Fibroblast of the aortic adventitia (primary cell): ENCODE results near the gene ANO6. TPM values are rescaled to one million over a fixed set of nuclear protein-coding genes. Genes with fewer than 3 reads are reported as not detected.
"Not testable (repeated sequence)": the region's sequence is repeated elsewhere in the genome, so short reads cannot be mapped to it uniquely, and the experiment has no call there.

Source experiments
- DNase-seq: peaks from one replicate; pipeline ENCODE4 v3.0.0-alpha.2; 2010; ENCODE audit warnings: low read depth
- H3K4me3 ChIP-seq: 2 replicates; pipeline ENCODE4 v1.5.1; 2011; ENCODE audit warnings: low read depth, mild to moderate bottlenecking, control low read depth, low read length, moderate library complexity
- total RNA-seq: library from RNA; depleted of rRNA; stranded (reverse); fragments of >200 nt; gene quantifications from 2 replicates; pipeline ENCODE4 v1.2.3, GENCODE V29; 2012; ENCODE audit warnings: low replicate concordance
- TF ChIP-seq, protein P1 (sequence below): IDR thresholded peaks from 2 replicates; pipeline ENCODE4 v1.5.1; 2011; ENCODE audit warnings: mild to moderate bottlenecking, low read length, control low read depth, inconsistent platforms; ENCODE audit not compliant: insufficient read depth

Gene ANO6
- total RNA-seq, 1 donor = 81.2 TPM

- TF ChIP-seq, protein P1, sequence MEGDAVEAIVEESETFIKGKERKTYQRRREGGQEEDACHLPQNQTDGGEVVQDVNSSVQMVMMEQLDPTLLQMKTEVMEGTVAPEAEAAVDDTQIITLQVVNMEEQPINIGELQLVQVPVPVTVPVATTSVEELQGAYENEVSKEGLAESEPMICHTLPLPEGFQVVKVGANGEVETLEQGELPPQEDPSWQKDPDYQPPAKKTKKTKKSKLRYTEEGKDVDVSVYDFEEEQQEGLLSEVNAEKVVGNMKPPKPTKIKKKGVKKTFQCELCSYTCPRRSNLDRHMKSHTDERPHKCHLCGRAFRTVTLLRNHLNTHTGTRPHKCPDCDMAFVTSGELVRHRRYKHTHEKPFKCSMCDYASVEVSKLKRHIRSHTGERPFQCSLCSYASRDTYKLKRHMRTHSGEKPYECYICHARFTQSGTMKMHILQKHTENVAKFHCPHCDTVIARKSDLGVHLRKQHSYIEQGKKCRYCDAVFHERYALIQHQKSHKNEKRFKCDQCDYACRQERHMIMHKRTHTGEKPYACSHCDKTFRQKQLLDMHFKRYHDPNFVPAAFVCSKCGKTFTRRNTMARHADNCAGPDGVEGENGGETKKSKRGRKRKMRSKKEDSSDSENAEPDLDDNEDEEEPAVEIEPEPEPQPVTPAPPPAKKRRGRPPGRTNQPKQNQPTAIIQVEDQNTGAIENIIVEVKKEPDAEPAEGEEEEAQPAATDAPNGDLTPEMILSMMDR = no peak
- no peak for DNase-seq
These were observed 45.0 kb downstream of the ANO6 start for GRCh38 chr12:45260854-45261253.

DNA sequence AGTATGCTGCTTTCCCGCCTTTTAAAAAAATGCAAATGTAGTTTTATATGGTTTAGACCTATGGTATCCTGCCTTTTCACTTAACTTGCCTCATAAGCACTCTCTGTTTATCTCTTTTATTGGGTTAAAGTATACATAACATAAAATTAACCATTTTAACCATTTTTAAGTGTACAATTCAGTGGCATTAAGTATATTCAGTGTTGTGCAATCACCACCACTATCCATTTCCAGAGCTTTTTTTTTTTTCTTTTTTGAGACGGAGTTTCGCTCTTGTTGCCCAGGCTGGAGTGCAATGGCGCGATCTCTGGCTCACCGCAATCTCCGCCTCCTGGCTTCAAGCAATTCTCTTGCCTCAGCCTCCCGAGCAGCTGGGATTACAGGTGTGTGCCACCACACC lies 46.3 kb downstream of the ANO6 start:
- DNase-seq, H3K4me3 ChIP-seq: not testable (repeated sequence)

More at GRCh38 chr12:45260854-45261253, 45.0 kb downstream of the ANO6 start:
- no peak overlapping the region for H3K4me3 ChIP-seq

- TF ChIP-seq, protein P1 = no peak
- no peak overlapping the region for H3K4me3 ChIP-seq
- DNase-seq = no peak
These were observed 47.7 kb downstream of the ANO6 start for GRCh38 chr12:45263587-45263986.

DNA sequence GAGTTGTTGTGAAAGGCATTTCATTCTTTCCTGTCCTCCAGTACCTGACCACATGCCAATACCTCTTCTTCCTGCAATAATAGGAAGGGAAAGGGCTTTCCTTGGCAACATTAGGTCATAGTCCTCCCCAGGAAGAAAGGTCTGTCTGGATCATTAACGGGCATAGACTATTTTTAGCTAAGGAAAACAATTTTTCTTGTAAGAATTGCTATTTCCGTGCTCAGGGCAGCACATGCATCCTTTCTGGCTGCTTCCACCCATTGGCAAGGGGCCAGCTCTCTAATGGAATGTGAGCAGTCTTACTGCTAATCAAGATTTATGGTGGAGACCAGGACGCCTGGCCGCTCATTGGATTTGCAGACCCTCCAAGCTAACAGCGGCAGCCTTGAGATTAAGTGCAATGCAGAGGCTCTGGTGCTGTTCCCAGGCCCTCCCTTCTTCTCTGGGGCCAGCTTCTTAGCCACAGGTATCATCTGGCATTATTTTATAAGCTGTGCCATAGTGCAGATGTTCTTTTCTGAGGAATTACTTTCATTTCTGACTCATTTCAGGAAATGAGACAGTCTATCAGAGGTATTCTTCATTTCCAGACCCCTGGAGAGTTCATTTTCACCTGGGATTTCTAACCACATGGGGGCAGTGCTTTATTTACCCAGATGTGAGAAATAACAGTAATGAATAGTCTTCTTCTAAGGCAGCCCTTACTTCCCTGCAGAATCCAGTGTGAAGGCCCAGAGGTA lies 52.9 kb downstream of the ANO6 start:
- DNase-seq = peak; percentile 96
- TF ChIP-seq, protein P1 = peak; percentile 45
- H3K4me3 ChIP-seq = peak overlapping the region; percentile 11

GRCh38 chr12:45269412-45269751 lies 53.5 kb downstream of the ANO6 start:
- H3K4me3 ChIP-seq = no peak overlapping the region
- no peak for DNase-seq

DNA sequence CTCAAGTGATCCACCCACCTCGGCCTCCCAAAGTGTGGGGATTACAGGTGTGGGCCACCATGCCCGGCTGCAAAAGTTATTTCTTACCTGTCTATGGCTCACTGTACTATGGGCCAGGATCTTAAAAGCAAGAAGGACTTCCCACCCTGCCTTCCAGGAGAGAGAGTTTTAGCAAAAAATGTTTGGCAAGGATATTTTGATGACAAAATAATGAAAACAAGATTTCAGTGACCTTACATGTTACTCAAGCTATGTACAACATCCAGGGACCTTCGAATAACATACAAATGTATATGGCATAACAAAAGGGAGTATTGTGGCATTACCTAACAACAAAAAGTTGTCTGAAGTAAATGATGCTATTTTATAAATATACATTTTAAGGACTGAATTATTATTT lies 55.1 kb downstream of the ANO6 start:
- H3K4me3 ChIP-seq = no peak overlapping the region
- DNase-seq = no peak
- TF ChIP-seq, protein P1 = no peak

More at GRCh38 chr12:45269412-45269751, 53.5 kb downstream of the ANO6 start:
- TF ChIP-seq, protein P1 = no peak

GRCh38 chr12:45273717-45274271 lies 57.9 kb downstream of the ANO6 start:
- DNase-seq = peak; percentile 98
- TF ChIP-seq, protein P1 = peak; percentile 23
- H3K4me3 ChIP-seq = no peak overlapping the region
